HepG2 (cell line): ENCODE data around the gene APEX1. TPM values are rescaled to one million over a fixed set of nuclear protein-coding genes. Genes with fewer than 3 reads are reported as not detected.

Source experiments
- ATAC-seq: fragments of 200-7000 bp; cut with Tn5 transposase; 3 replicates; pipeline ENCODE4 v1.9.1; 2020; ENCODE audit warnings: mild to moderate bottlenecking, moderate library complexity
- BruUV-seq: library from RNA; stranded (reverse); fragments of 400-500 nt; replicated peaks from 2 replicates; lab custom pipeline; 2021; lab: Mats Ljungman, UMichigan
- CTCF ChIA-PET: fragments of 300-600 bp; formaldehyde crosslinking; extraction: SDS; loops from one replicate; lab custom pipeline; 2021; ENCODE audit warnings: low total read pairs, inconsistent platforms, low intra/inter-chr PET ratio; lab: Yijun Ruan, JAX
- POLR2A ChIA-PET: fragments of 350-600 bp; sonication (Branson Sonifier 250); formaldehyde crosslinking; loops from one replicate; lab custom pipeline; 2020; ENCODE audit warnings: antibody characterized with exemption, inconsistent platforms; lab: Yijun Ruan, JAX
- DNase-seq: peaks from one replicate; pipeline ENCODE4 v3.0.0-alpha.2; 2015; ENCODE audit warnings: low spot score
- FAIRE-seq: peaks from 3 replicates; lab custom pipeline; 2011; peaks lifted over from hg19 to GRCh38; lab: Jason Lieb, UNC
- H2AFZ ChIP-seq: one replicate; pipeline ENCODE4 v1.6.1; 2011; ENCODE audit warnings: low read length, inconsistent platforms
- H3K27ac ChIP-seq: fragments of 300-600 bp; 3 replicates; pipeline ENCODE4 v1.8.0; 2011; ENCODE audit warnings: mixed run types, mild to moderate bottlenecking, mixed read lengths, low read length, inconsistent platforms; ENCODE audit not compliant: insufficient read depth; ENCODE audit errors: extremely low read length
- H3K27me3 ChIP-seq, 2 experiments: fragments of 200-600 bp in 1 of 2; 2 replicates in 1 of 2; 3 replicates in 1 of 2; pipeline versions ENCODE4 v1.6.0 to v1.8.0; 2011; ENCODE audit warnings: low read length in 2 of 2, mild to moderate bottlenecking in 2 of 2, moderate library complexity in 2 of 2, inconsistent platforms in 1 of 2; ENCODE audit not compliant: insufficient read depth in 2 of 2, control insufficient read depth in 1 of 2
- H3K36me3 ChIP-seq, 2 experiments: fragments of 200-600 bp in 1 of 2; replicated peaks in 1 of 2; 2 replicates in 1 of 2; 3 replicates in 1 of 2; pipeline versions ENCODE4 v1.5.1 to v1.8.0; 2011; ENCODE audit warnings: low read length in 2 of 2, inconsistent platforms in 1 of 2; ENCODE audit not compliant: insufficient read depth in 2 of 2, control insufficient read depth in 1 of 2
- H3K4me1 ChIP-seq: 2 replicates; pipeline ENCODE4 v1.5.1; 2012; ENCODE audit warnings: low read length, inconsistent platforms; ENCODE audit not compliant: insufficient read depth
- H3K4me2 ChIP-seq: 2 replicates; pipeline ENCODE4 v1.6.0; 2011; ENCODE audit warnings: low read depth, low read length, inconsistent platforms
- H3K4me3 ChIP-seq, 3 experiments: fragments of 200-600 bp in 1 of 3; sonication (generic), shearing (Covaris generic) in 1 of 3; replicated peaks in 1 of 3; 2 replicates each; pipeline ENCODE4 v1.5.1; 2011 to 2016; ENCODE audit warnings: low read length in 3 of 3, inconsistent platforms in 2 of 3, low read depth in 2 of 3, mild to moderate bottlenecking in 2 of 3, control low read depth in 1 of 3, mixed read lengths in 1 of 3; ENCODE audit not compliant: insufficient read depth in 1 of 3
- H3K79me2 ChIP-seq: one replicate; pipeline ENCODE4 v1.6.1; 2011; ENCODE audit warnings: low read length, inconsistent platforms; ENCODE audit not compliant: insufficient read depth
- H3K9ac ChIP-seq: 2 replicates; pipeline ENCODE4 v1.6.0; 2011; ENCODE audit warnings: mild to moderate bottlenecking, low read depth, low read length, inconsistent platforms; ENCODE audit not compliant: insufficient read depth
- H3K9me3 ChIP-seq: 2 replicates; pipeline ENCODE4 v1.5.1; 2012; ENCODE audit warnings: mild to moderate bottlenecking, low read length
- H4K20me1 ChIP-seq: 2 replicates; pipeline ENCODE4 v1.6.0; 2011; ENCODE audit warnings: inconsistent platforms, mild to moderate bottlenecking, low read length, moderate library complexity; ENCODE audit not compliant: insufficient read depth
- FOXP1 ChIP-seq, 2 experiments: fragments of 450-650 bp in 1 of 2; IDR thresholded peaks; 2 replicates each; pipeline ENCODE4 v1.6.1; 2017 to 2018; ENCODE audit warnings: antibody characterized with exemption in 1 of 2
- MAFG ChIP-seq: sonication (generic); formaldehyde crosslinking; IDR thresholded peaks from 2 replicates; pipeline ENCODE4 v1.5.1; 2020; ENCODE audit warnings: mild to moderate bottlenecking, missing genetic modification reagents
- TERF1 ChIP-seq: sonication (generic); formaldehyde crosslinking; IDR thresholded peaks from 2 replicates; pipeline ENCODE4 v1.8.0; 2022; ENCODE audit warnings: mild to moderate bottlenecking, missing genetic modification reagents, moderate library complexity
- ZFP90 ChIP-seq: sonication (generic); formaldehyde crosslinking; IDR thresholded peaks from 2 replicates; pipeline ENCODE4 v1.8.0; 2022; ENCODE audit warnings: missing genetic modification reagents, mild to moderate bottlenecking, inconsistent platforms, borderline replicate concordance
- ZMAT5 ChIP-seq: sonication (generic); formaldehyde crosslinking; IDR thresholded peaks from 2 replicates; pipeline ENCODE4 v1.5.0; 2020; ENCODE audit warnings: mild to moderate bottlenecking, low read depth, missing genetic modification reagents, borderline replicate concordance
- in situ Hi-C: cut with HindIII; loops from 2 replicates; pipeline ENCODE4 v1.10.0; 2017; ENCODE audit warnings: low pct_unique_long_range_greater_than_20kb; ENCODE audit not compliant: extremely low pct_ligation_motif_present
- intact Hi-C: fragments of 100-400 bp; cut with micrococcal nuclease; formaldehyde crosslinking; loops from one replicate; pipeline ENCODE4 v1.10.0; 2022; ENCODE audit not compliant: unreplicated experiment
- polyA plus RNA-seq, 8 experiments: library from polyadenylated mRNA; depleted of rRNA in 3 of 8; stranded (reverse) in 7 of 8; unstranded in 1 of 8; fragments of >200 nt; fragmentation: Illumina TruSeq in 4 of 8; extraction: Trizol in 4 of 8; gene quantifications; 2 replicates each; pipeline versions ENCODE4 v1.2.1 to v1.2.3, GENCODE V29; 2011 to 2016; ENCODE audit warnings: low read depth in 4 of 8, missing spikeins in 1 of 8, mixed read lengths in 1 of 8; ENCODE audit not compliant: insufficient read depth in 1 of 8
- total RNA-seq, 5 experiments: library from RNA; depleted of rRNA; stranded (reverse); fragments of >200 nt; fragmentation: Illumina TruSeq; extraction: Trizol; gene quantifications; 2 replicates each; pipeline ENCODE4 v1.2.3, GENCODE V29; 2016; ENCODE audit warnings: low read depth in 1 of 5

APEX1 gene
- total and polyA plus RNA-seq, 2 of the 13 experiments (the other 11 are each of a cell fraction or from before 2014, with no cell fraction given): 171 to 405 TPM

GRCh38 chr14:20487396-20487725 lies 32.3 kb downstream of the APEX1 start:
- H3K9me3 ChIP-seq: no peaks in the 10 kb centered on the region
- no TSS peak for BruUV-seq
- 0 out of 5 replicates have a peak, but pooled peaks cover 0 to 6% of the 10 kb centered on the region in 2 experiments for H3K27me3 ChIP-seq
- in situ Hi-C loops (no loop called here), intact Hi-C loops (no loop called here)
- no peak overlapping the region for H2AFZ ChIP-seq
- TF ChIP-seq TERF1: no peak
- no peak for TF ChIP-seq ZMAT5 (CRISPR knock-in tag)
- TF ChIP-seq FOXP1 (IDR thresholded peaks at IDR 0.05): no peak
- no peak for TF ChIP-seq FOXP1 (CRISPR knock-in tag; IDR thresholded peaks at IDR 0.05)
- no peak for TF ChIP-seq ZFP90 (CRISPR knock-in tag)
- no peak for TF ChIP-seq MAFG (CRISPR knock-in tag)
- H3K79me2 ChIP-seq: no peaks in the 10 kb centered on the region
- peaks cover 33% of the 10 kb centered on the region for H3K4me1 ChIP-seq
- H3K27ac ChIP-seq: no peak overlapping the region
- H3K9ac ChIP-seq: no peak overlapping the region
- POLR2A ChIA-PET: no interaction called here
- CTCF ChIA-PET: no interaction called here
- H3K36me3 ChIP-seq: no peaks in the 10 kb centered on the region
- no peak for ATAC-seq
- H3K4me2 ChIP-seq: no peak overlapping the region
- no peak for FAIRE-seq
- no peak for DNase-seq
- H3K4me3 ChIP-seq: no peak overlapping the region
- no peaks in the 10 kb centered on the region for H4K20me1 ChIP-seq
